Measurements from ENCODE around the gene LRRC32. TPM values are rescaled to one million over a fixed set of nuclear protein-coding genes. Genes with fewer than 3 reads are reported as not detected.

Gene LRRC32
- total RNA-seq, 1 donor from 2014 or later: 43.2 TPM

GRCh38 chr11:76657187-76658170, 13.1 kb downstream of the LRRC32 start:
- Mint-ChIP-seq H3K36me3 (no peaks in the 10 kb centered on the region), H3K4me1 (peaks cover 28% of the 10 kb centered on the region), H3K4me3 (no peak overlapping the region), H3K9me3 (no peaks in the 10 kb centered on the region), H3K27me3 (ENCODE audit: low read depth) (no peaks in the 10 kb centered on the region), H3K27ac (peak overlapping the region; percentile 65)
- no peak for DNase-seq (ENCODE audit: low spot score in 2 of 2, unreplicated experiment in 2 of 2)
- no peak for TF ChIP-seq CTCF (IDR thresholded peaks at IDR 0.05; ENCODE audit: unreplicated experiment)

- TF ChIP-seq CTCF (IDR thresholded peaks at IDR 0.05; ENCODE audit: unreplicated experiment): no peak
These were observed 13.9 kb downstream of the LRRC32 start for GRCh38 chr11:76656571-76657081.

GRCh38 chr11:76656050-76656531, 14.5 kb downstream of the LRRC32 start:
- peak overlapping the region; percentile 64 for H3K27ac Mint-ChIP-seq

More at GRCh38 chr11:76656571-76657081, 13.9 kb downstream of the LRRC32 start:
- H3K36me3 Mint-ChIP-seq: no peaks in the 10 kb centered on the region
- DNase-seq (ENCODE audit: low spot score in 2 of 2, unreplicated experiment in 2 of 2): no peak
- H3K27ac Mint-ChIP-seq: peak overlapping the region; percentile 65
- H3K9me3 Mint-ChIP-seq: no peaks in the 10 kb centered on the region
- no peak overlapping the region for H3K4me3 Mint-ChIP-seq
- H3K4me1 Mint-ChIP-seq: peaks cover 28% of the 10 kb centered on the region
- H3K27me3 Mint-ChIP-seq (ENCODE audit: low read depth): no peaks in the 10 kb centered on the region

GRCh38 chr11:76655501-76656049, 15.0 kb downstream of the LRRC32 start:
- Mint-ChIP-seq H3K4me1 (peaks cover 28% of the 10 kb centered on the region), H3K27me3 (ENCODE audit: low read depth) (no peaks in the 10 kb centered on the region), H3K4me3 (no peak overlapping the region), H3K36me3 (no peaks in the 10 kb centered on the region), H3K27ac (peak overlapping the region; percentile 21), H3K9me3 (no peaks in the 10 kb centered on the region)
- TF ChIP-seq CTCF (IDR thresholded peaks at IDR 0.05; ENCODE audit: unreplicated experiment): no peak
- no peak for DNase-seq (ENCODE audit: low spot score in 2 of 2, unreplicated experiment in 2 of 2)

More at GRCh38 chr11:76656050-76656531, 14.5 kb downstream of the LRRC32 start:
- no peak overlapping the region for H3K4me3 Mint-ChIP-seq
- H3K36me3 Mint-ChIP-seq: no peaks in the 10 kb centered on the region
- H3K4me1 Mint-ChIP-seq: peaks cover 28% of the 10 kb centered on the region
- H3K9me3 Mint-ChIP-seq: no peaks in the 10 kb centered on the region
- TF ChIP-seq CTCF (IDR thresholded peaks at IDR 0.05; ENCODE audit: unreplicated experiment): no peak
- DNase-seq (ENCODE audit: low spot score in 2 of 2, unreplicated experiment in 2 of 2): no peak
- no peaks in the 10 kb centered on the region for H3K27me3 Mint-ChIP-seq (ENCODE audit: low read depth)

GRCh38 chr11:76654980-76655379, 15.6 kb downstream of the LRRC32 start:
- Mint-ChIP-seq H3K9me3 (no peaks in the 10 kb centered on the region), H3K27me3 (ENCODE audit: low read depth) (no peaks in the 10 kb centered on the region), H3K36me3 (no peaks in the 10 kb centered on the region), H3K4me3 (no peak overlapping the region), H3K27ac (peak overlapping the region; percentile 83), H3K4me1 (peaks cover 28% of the 10 kb centered on the region)
- TF ChIP-seq CTCF (IDR thresholded peaks at IDR 0.05; ENCODE audit: unreplicated experiment): no peak
- no peak for DNase-seq (ENCODE audit: low spot score in 2 of 2, unreplicated experiment in 2 of 2)

Data from mesothelial cell of epicardium (in vitro differentiated cells).